Embryonic facial prominence (tissue), 1 donor: ENCODE results near the gene MPRIP.

ENCODE experiments used
- DNase-seq: peaks from one replicate; pipeline ENCODE4 v3.0.0-alpha.2; 2016; ENCODE audit errors: extremely low spot score

MPRIP gene

DNA sequence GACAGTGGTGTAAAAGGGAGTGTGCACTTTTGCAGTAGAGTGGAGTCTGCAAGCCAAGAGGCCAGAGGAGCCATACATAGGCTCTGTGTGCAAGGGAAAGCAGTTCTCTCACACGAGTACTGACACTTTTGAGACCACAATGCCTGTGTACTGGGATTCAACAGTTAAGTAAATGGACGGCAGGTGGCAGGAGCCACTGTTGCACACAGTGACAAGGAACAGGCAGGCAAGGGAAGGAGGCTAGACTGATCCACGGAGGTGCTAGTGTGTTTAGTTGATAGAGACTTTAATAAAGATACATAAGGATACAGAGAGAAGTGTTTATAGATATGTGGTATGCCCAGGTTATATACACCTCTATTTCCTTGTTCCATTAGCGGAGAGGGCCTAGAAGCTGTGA lies 67.0 kb downstream of the MPRIP start:
- no peak for DNase-seq

DNA sequence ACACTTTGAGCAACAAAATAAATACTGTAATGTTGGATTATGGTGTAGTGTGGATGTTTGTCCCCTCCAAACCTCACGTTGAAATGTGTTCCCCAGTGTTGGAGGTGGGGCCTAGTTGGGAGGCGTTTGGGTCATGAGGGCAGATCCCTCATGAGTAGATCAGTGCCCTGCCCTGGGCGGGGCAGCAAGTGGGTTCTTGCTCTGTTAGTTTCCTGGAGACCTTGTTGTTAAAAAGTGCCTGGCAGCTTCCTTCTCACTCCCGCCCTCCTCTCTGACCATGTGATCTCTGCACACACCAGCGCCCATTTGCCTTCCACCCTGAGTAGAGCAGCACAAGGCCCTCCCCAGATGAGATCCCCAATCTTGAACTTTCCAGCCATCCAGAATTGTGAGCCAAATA lies 67.7 kb downstream of the MPRIP start:
- DNase-seq = no peak

DNA sequence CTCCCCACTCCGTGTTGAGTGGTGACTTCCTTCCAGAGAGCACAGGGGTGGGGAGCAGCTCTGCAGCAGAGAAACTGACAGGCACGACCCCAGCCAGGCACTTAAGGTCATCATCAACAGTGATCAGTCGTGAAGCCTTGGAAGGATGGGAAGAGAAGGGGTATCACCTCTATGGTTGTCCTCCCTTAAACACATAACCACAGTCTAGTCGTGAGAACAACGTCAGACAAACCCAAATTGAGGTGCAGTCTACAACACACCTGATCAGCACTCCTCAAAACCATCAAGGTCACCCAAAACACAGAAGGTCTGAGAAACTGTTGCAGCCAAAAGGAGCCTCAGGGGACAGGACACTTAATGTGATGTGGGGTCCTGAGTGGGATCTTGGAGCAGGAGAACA lies 68.3 kb downstream of the MPRIP start:
- DNase-seq = no peak

DNA sequence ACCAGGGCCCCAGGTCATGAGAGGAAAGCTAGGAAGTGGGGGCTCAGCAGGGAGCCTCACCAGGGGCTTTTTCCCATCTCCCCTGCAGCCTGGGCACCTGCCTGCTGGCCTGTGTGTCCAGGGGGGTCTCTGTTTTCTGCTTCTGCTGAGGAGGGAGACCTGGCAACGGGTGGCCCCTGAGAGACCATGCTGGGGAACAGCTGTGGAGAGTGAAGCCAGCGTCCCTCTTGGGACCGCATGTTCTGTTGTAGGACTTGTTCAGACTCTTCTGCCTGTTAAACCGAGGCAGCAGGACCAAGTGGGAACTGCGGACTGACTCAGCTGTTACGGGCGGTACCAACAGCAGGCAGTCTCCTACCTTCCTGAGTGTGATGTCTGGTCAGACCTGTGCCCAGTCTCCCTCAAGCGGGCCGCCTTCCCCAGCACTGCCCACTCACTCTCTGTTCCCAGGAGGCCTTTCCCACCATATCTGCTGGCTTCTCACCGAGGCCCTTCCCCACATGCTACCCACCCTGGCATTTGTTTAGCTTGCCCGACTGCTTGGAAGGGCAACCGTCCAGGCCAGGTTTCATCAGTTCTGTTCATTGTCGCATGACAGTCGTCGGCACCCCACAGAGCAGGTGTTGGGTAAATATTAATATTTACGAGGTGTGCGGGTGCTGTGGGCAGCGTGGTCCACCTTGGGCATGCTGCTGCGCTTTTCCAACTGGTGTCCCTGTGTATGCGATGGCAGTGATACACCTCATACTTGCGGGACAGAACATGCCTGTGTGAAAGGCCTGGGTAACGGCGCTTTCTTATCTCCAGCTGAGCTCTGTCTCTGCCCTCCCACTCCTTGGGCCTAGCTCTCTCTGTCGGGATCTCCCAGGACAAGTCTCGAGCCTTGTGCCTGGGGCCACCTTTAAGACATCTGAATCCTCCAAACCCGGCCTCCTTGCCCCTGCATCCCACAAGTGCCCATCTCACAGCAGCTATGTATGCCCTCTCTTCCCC lies 69.4 kb downstream of the MPRIP start:
- DNase-seq = no peak

DNA sequence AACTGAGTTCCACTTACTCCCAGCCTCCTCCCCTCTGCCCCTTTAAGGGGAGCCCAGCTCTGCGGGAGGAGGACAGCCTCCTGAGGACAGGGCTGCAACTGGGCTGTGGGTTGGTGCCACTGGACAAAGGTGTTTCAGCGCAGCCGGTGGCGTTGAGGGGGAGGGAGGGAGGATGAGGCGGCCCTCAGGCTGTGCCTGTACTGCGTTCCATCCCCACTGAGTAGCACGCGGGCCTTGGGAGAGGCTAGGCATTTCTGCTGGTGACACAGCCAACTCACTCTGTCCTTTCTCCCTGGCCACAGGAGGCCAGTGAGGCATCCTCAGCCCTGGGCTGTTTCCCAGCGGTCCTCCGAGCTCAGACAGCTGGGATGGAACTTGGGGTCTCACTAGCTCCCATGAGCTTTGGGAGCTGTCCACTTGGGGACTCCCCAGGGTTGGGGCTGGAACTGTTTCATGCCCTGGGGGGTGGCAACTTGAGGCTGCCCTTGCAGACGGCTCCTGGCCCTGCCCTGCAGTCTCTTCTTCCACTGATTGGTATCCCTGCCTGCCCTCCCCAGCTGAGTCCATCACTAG lies 70.5 kb downstream of the MPRIP start:
- no peak for DNase-seq

DNA sequence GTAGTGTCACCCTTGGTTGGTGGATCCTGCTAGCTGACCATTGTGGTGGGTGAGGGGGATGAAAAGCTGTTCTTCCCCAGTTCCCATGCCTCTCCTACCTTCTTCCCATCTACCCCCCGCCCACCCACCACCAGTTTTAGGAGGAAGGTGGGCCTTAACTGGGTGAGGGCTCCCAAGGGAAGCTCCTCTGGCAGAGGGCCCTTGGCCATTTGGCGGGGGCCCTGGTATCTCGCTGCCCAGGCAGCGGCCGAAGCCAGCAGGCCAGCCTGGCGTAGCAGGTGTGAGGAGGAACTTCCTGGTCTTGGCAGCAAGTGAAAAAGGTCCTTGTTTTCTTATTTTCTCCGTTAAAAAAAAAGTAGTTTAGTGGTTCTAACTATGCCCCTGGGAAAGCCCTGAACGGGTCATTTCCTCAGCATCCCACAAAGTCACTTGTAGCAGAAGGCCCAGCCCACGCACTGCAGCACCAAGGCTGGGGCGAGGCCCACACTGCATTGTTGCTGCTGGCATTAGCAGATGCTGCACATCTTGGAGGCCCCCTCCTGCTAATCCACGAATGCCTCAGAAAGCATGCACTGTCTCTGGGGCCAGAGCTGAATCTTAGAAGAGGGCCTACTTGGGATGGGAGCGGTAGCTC lies 72.5 kb downstream of the MPRIP start:
- DNase-seq = no peak

DNA sequence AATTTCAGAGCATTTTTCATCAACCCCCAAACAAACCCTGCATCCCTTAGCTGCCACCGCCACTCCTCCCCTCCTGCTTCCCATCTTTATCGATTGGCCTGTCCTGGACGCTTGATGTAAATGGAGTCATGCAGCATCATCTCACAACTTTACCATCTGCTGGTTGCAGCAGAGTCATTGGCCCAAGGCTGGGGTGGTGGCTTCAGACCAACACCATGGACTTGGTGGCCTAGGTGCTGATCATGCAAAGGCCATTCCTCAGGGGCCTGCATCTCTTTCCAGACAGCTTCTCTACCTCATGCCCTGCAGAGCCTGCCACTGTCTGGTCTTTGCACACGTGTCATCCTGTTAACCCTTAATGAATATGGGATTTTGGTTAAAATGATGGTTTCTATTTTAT lies 73.4 kb downstream of the MPRIP start:
- DNase-seq = no peak

DNA sequence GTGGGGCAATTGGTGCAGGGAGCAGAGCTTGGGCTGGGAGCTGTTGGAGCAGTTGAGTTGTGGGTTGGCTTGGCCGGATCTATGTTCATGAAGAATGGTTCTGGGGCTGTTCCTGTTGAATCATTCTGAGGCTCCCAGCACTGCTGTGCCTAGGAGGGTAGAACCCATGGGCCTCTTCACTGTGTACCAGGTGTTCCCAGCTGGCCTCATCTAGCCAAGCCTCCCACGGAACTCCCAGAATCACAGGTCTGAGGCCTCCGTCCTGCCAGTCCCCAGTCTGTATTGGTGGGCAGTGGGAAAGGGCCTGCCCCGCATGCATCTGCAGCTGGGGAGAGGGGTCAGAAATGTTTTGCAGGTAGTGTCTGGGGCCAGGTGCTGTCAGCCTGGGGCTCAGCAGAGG lies 74.1 kb downstream of the MPRIP start:
- DNase-seq = no peak

DNA sequence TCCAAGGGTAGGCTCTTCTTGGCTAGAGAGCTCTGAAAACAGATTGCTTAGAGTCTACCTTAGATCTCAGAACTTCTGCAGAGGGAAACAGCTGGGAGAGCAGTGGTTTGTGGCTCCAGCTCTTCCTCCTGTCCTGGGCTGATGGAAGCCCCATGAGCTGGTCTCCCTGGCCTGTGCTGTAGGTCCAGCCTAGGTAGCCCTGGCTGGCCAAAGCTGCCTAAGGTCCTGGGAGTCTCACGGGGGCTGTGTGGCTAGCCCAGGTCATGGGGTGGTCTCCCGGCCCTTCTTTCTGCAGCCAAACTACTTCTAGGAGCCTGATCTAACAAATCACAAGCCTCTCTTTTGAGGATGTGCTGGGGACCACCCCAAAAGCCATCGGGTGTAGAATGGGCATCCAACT lies 75.7 kb downstream of the MPRIP start:
- no peak for DNase-seq

DNA sequence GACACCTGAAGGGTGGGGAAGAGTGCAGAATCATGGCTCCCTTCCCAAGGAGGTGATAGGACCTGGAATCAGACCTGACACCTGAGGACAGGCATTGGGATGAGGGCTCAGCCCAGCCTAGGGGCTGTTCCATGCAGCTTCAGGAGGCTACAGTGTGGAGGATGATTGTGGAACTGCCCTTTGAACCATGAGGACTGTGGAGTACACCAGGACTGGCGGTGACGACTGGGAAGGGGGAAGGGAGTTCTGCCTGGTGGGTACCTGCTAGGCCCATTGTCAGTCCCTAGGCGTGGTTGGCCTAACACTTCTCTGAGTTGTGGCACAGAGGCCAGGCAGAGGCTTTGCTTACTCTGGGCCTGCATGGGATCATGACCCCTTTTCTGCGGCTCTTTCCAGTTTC lies 76.1 kb downstream of the MPRIP start:
- DNase-seq = no peak

DNA sequence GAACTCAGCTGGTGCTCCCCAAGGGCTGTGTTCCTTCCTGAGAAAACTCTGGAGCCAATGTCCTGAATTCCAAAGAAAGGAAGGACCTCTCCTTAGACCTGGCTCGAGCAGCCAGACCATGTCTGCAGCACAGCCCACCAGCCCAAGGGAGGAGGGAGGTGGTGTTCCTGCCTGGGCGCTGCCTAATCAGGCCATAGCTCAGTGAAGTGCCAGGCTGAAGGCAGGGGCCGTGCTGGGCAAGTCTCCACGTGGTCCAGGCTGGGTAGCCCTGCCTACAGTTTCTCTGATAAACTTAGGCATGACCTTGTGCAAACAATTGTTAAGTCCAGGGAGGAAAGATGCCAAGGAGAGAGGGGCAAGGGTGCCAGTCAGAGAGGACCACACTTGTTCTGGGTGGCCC lies 76.8 kb downstream of the MPRIP start:
- DNase-seq = no peak

DNA sequence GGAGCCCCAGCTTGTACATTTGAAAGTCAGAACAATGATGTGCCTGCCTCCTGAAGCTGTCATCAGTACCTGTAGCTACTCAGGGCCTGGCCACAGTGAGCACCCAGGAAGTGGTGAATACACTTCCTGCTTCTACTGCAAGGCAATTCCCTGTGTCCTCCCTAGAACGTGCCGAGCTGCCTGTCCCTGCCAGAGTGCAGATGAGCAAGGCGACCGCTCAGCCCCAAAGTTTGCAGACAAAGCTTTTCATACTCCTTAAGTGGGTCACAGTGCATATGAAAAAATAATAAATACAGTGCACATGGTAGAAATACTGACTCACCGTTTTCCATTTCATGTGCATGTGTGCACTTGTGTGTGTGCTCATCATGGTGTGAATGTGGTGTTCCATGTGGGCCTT lies 77.3 kb downstream of the MPRIP start:
- DNase-seq = no peak

DNA sequence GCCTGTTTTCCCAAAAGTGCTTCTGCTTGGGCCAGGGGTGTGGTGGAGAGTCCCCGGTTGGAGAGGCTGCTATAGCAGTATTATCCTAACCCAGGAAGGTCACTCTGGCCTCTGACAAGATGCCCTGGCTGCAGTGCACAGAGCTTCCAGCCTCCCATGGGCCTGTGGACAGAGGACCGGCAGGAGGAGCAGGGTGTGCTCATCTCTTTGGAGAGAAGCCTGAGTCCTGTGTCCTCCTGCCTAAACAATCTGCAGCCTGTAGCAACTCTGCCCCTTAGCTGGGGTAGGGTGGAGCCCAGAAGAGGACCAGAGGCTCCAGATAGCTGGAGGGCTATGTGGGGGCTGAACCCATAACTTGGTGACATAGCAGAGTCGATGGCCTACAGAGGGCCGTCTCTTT lies 78.0 kb downstream of the MPRIP start:
- no peak for DNase-seq

DNA sequence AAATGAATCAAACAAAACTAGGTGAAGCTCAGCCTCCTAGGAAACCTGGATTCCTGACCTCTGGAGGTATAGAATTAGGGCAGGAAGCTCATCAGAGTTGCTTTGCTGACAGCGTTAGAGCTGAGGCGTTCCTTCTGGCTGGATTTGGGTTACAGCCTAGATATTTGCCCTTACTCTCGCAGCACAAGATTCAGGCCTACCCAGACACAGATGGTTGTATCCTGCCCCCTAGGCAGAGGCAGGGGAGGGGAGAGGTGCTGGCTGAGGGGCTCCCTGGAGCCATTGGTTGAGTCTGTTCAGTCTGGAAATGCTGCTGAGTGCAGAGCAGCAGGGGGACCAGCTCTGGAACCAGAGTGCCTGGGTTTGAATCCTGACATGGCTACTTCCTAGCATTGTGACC lies 78.4 kb downstream of the MPRIP start:
- no peak for DNase-seq

DNA sequence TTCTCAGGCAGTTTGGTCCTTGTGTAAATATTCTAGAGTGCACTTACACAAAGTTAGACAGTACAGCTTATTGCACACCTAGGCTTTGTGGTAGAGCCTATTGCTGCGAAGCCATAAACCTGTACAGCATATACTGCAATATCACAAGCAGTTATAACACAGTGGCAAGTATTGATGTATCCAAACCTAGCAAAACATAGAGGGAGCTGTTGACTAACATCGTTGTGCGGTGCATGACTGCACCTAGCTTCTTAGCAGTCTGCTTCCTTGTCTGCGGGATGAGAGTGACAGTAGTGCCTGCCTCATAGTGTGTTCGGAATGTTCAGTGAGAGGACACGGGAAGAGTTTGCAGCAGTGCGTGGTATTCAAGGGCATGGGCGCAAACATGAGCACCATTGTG lies 78.9 kb downstream of the MPRIP start:
- DNase-seq = no peak

DNA sequence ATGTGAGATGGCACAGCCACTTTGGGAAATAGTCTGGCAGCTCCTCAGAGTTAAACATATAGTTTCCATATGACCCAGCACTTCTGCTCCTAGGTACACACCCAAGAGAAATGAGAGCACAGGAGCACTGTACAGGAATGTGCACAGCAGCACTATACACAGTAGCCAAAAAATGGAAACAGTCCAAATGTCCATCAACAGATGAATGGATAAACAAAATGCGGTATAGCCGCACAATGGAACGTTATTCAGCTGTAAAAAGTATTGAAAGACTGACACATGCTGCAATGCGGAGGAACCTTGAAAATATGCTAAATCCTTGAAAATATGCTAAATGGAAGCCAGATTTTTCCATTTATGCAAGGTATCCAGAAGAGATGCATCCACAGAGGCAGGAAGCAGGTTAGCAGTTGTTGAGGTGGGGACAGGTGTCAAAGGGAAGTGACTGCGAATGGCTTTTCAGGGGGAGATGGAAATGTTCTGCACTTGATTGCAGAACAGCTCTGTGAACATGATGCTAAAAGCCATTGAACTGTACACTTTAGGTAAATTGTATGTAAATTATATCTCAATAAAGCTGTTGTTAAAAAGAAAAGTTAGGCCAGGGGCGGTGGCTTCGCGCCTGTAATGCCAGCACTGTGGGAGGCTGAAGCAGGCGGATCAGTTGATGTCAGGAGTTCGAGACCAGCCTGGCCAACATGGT lies 80.7 kb downstream of the MPRIP start:
- no peak for DNase-seq

DNA sequence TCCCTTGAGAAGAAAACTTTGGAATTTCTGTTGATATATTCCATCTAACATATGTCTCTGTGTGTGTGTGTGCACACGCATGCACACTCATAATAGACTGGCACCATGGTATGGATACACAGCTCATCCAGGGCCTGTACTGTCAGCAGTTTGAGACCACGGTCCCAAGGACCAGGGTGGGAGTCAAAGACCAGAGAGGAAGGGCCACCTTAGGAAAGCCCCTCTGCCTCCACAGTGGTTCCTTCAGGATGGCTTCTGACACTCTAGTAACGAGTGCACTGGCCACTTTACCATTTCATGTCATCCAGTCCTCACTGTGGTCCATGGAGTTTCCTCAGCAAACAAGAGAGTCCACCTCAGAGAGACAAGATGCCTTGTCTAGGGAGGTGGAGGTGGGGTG lies 82.1 kb downstream of the MPRIP start:
- DNase-seq = no peak

DNA sequence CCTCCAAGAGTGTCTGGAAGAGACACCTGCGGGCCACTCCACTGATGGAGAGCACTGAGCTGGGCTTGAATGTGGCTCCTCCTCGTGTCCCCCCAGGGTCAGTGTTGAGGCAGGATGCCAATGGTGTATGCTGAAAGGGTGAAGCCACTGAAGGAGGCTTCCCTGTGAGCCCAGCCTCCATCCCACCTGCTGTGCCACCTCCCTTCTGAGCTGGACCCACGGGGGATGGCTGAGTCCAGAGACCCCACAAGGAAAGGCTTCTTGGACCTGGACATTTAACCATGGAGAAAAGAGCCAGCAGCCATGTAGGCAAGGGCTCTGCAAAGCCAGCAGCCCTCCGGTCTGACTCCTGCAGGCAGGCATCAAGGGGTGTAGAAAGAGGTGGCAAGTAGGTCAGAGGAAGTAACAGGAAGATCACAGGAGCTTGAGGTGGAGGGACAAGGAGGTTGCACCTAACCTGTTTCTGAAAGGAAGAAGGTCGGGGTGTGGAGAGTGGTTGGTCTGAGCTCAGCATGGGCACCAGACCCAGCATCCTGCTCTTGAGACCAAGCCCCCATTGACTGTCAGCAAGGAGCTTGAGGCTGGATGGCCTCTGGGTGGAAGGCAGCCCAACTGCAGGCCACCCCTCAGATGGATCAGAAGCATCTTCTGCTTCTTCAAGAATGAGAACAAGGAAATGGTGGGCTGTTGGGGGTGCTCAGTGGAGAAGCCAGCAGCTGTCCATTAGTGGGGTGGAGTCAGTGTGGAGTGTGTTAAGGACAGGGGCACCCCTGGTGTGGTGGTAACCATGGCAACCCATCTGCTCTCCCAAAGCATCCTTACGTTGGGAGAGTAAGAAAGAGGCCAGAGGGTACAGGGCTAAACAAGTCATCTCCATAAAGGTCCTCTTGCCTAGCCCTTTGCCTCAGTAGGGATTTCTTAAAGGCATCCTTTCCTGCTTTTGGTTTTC lies 83.2 kb downstream of the MPRIP start:
- DNase-seq = no peak

DNA sequence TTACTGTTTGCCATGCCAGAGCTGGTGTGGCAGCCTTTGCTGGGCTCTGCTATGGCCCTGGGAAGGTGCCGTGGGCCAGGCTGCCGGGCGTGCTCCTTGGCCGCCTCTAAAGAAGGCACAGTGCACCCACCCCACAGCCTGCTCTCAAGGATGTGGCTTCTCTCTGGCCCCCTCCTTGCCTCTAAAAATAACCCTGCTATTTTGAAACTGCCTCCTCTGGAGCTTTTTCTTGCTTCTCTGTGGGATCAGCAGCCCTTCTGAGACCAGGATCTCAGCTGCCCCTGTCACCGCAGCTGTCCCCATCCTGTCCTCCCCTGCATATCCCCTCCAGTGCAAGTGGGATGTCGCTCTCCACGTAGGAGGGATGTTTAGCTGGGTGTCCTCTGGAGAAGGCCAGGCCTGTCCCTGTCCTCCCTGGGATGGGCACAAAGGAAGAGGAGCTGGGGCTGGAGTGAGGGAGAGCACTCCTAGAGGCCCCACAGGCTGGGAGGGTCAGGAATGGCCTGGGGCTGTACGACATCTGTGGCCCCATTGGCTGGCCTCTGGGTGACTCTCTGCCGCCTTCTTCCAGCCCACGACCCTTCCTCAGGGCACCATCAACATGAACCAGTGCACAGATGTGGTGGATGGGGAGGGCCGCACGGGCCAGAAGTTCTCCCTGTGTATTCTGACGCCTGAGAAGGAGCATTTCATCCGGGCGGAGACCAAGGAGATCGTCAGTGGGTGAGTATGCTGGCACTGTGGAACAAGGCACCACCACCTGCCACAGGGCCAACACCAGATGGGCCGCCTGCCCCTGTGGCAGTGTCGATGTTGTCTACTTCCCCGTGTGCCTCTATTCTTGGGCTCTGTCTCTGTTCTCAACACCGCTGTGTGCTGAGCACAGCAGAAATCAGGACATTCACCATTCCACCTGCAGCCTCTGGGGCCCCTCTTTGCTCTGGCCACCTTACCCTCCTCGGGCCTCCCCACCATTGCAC lies 84.2 kb downstream of the MPRIP start:
- no peak for DNase-seq

DNA sequence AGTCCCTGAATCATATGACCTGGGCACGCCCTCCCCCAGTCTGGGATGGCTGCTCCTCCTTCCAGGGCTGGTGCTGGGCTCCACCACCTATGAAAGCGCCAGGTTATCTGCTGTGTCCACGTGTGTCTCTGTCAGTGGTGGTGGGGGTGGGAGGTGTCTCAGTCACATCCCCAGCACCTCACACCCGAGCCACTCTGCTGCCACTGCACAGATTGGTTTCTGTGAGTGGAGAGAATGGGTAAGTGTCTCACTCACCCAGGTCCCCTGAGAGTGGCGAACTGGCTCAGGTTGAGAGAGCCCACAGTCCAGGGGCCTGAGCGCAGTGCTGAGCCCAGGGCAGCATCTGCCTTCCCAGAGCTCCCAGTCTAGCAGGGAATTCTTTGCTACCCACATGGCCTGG lies 84.9 kb downstream of the MPRIP start:
- no peak for DNase-seq
